Activated B cell treated with CpG ODN at 0.5 μM for 24 hours (primary cell): Measurements from ENCODE around the gene TFEB. TPM values are rescaled to one million over a fixed set of nuclear protein-coding genes. Genes with fewer than 3 reads are reported as not detected.

Experiments used
- ATAC-seq: fragments of 200-7000 bp; cut with Tn5 transposase; one replicate; pipeline ENCODE4 v1.10.0; 2021; ENCODE audit warnings: low read depth, mild to moderate bottlenecking, moderate library complexity
- CTCF ChIA-PET: fragments of 350-600 bp; sonication (Branson Sonifier 250); formaldehyde crosslinking; loops from one replicate; lab custom pipeline; 2021; ENCODE audit warnings: antibody characterized with exemption; lab: Charles Lee
- POLR2A ChIA-PET: fragments of 350-600 bp; sonication (Branson Sonifier 250); formaldehyde crosslinking; loops from one replicate; lab custom pipeline; 2021; ENCODE audit warnings: antibody characterized with exemption; lab: Charles Lee
- DNase-seq: peaks from one replicate; pipeline ENCODE4 v3.0.0; 2022
- H3K27ac Mint-ChIP-seq: one replicate; pipeline ENCODE4 v1.8.0; 2020; ENCODE audit warnings: mixed read lengths
- H3K27me3 Mint-ChIP-seq: one replicate; pipeline ENCODE4 v1.8.0; 2021; ENCODE audit warnings: mixed read lengths
- H3K36me3 Mint-ChIP-seq: one replicate; pipeline ENCODE4 v1.8.0; 2021; ENCODE audit warnings: low read depth, mixed read lengths
- H3K4me1 Mint-ChIP-seq: one replicate; pipeline ENCODE4 v1.8.0; 2021; ENCODE audit warnings: mixed read lengths
- H3K4me3 Mint-ChIP-seq: one replicate; pipeline ENCODE4 v1.8.0; 2020; ENCODE audit warnings: mild to moderate bottlenecking, mixed read lengths
- H3K9me3 Mint-ChIP-seq: one replicate; pipeline ENCODE4 v1.8.0; 2020; ENCODE audit warnings: mixed read lengths
- CTCF ChIP-seq: fragments of 200-600 bp; IDR thresholded peaks from one replicate; pipeline ENCODE4 v1.8.0; 2022; ENCODE audit warnings: antibody characterized with exemption, mild to moderate bottlenecking
- intact Hi-C: fragments of 100-400 bp; cut with micrococcal nuclease; formaldehyde crosslinking; loops from one replicate; pipeline ENCODE4 v1.15.1; 2024
- total RNA-seq: library from RNA; stranded (reverse); gene quantifications from 2 replicates; pipeline ENCODE4 v1.2.3, GENCODE V29; 2022

The TFEB gene
- total RNA-seq, 1 donor from 2014 or later: 203 TPM

GRCh38 chr6:41733707-41734665 is 1.4 kb downstream of the TFEB start:
- H3K27ac Mint-ChIP-seq: peak overlapping the region; percentile 89
- peaks cover 46% of the 10 kb centered on the region for H3K4me1 Mint-ChIP-seq
- intact Hi-C loops: loop anchor here (1.0 to 5.0 kb wide), 10 partner anchors 11 to 828 kb away; partner anchors contain the start of genes FOXP4, TAF8, TOMM6 and UBR2
- CTCF ChIA-PET: interaction anchor here (0.6 to 4.7 kb wide), 16 partner anchors 11 to 315 kb away, joined by 3 to 196 read pairs (median 6); no protein-coding TSS in a partner anchor
- no peak for TF ChIP-seq CTCF
- H3K9me3 Mint-ChIP-seq: no peaks in the 10 kb centered on the region
- ATAC-seq: peak; percentile 67
- H3K36me3 Mint-ChIP-seq: peaks cover 24% of the 10 kb centered on the region
- DNase-seq: peak; percentile 86
- peak overlapping the region; percentile 88 for H3K4me3 Mint-ChIP-seq
- no peaks in the 10 kb centered on the region for H3K27me3 Mint-ChIP-seq
- POLR2A ChIA-PET: interaction anchor here (0.6 to 11.9 kb wide), 36 partner anchors 9 to 1972 kb away, joined by 3 to 1669 read pairs (median 5); partner anchors contain the start of genes ABCC10, FOXP4, NFYA and TAF8

GRCh38 chr6:41733360-41733706 is 2.1 kb downstream of the TFEB start:
- intact Hi-C loops: loop anchor here (1.0 to 5.0 kb wide), 5 partner anchors 10 to 829 kb away; partner anchors contain the start of genes FOXP4 and UBR2
- DNase-seq (no peak), ATAC-seq (peak; percentile 0)
- no peak for TF ChIP-seq CTCF
- POLR2A ChIA-PET: interaction anchor here (0.6 to 11.9 kb wide), 20 partner anchors 10 to 1973 kb away, joined by 3 to 1669 read pairs (median 10); partner anchors contain the start of genes ABCC10, FOXP4, NFYA and TAF8
- Mint-ChIP-seq H3K36me3 (peaks cover 30% of the 10 kb centered on the region), H3K4me3 (peak overlapping the region; percentile 88), H3K4me1 (peaks cover 52% of the 10 kb centered on the region), H3K27ac (peak overlapping the region; percentile 89), H3K9me3 (no peaks in the 10 kb centered on the region), H3K27me3 (no peaks in the 10 kb centered on the region)
- CTCF ChIA-PET: interaction anchor here (0.9 to 4.7 kb wide), 14 partner anchors 10 to 315 kb away, joined by 3 to 196 read pairs (median 6); partner anchors contain the start of gene TOMM6

- ChIA-PET CTCF (interaction anchor here (1.0 to 4.7 kb wide), 10 partner anchors 10 to 316 kb away, joined by 3 to 196 read pairs (median 14); partner anchors contain the start of gene TOMM6), POLR2A (interaction anchor here (0.6 to 11.9 kb wide), 16 partner anchors 21 to 1862 kb away, joined by 3 to 1669 read pairs (median 12); partner anchors contain the start of genes ABCC10, FOXP4, NFYA and TAF8)
- ATAC-seq (peak; percentile 37), DNase-seq (peak; percentile 63)
- peaks cover 58% of the 10 kb centered on the region for H3K4me1 Mint-ChIP-seq
- no peaks in the 10 kb centered on the region for H3K9me3 Mint-ChIP-seq
- peaks cover 30% of the 10 kb centered on the region for H3K36me3 Mint-ChIP-seq
- peak overlapping the region; percentile 88 for H3K4me3 Mint-ChIP-seq
- intact Hi-C loops: loop anchor here (1.0 to 5.0 kb wide), 5 partner anchors 9 to 830 kb away; partner anchors contain the start of genes FOXP4 and UBR2
- TF ChIP-seq CTCF: no peak
- peak overlapping the region; percentile 89 for H3K27ac Mint-ChIP-seq
- H3K27me3 Mint-ChIP-seq: no peaks in the 10 kb centered on the region
Measured at GRCh38 chr6:41732591-41733359, 2.6 kb downstream of the TFEB start.

GRCh38 chr6:41732149-41732548 is 3.3 kb downstream of the TFEB start:
- H3K27me3 Mint-ChIP-seq: no peaks in the 10 kb centered on the region
- H3K36me3 Mint-ChIP-seq: peaks cover 30% of the 10 kb centered on the region
- CTCF ChIA-PET: interaction anchor here (1.0 to 4.7 kb wide), 6 partner anchors 9 to 55 kb away, joined by 3 to 196 read pairs (median 24); partner anchors contain the start of gene TOMM6
- peak overlapping the region; percentile 88 for H3K4me3 Mint-ChIP-seq
- ATAC-seq (no peak), DNase-seq (no peak)
- peaks cover 64% of the 10 kb centered on the region for H3K4me1 Mint-ChIP-seq
- H3K9me3 Mint-ChIP-seq: no peaks in the 10 kb centered on the region
- POLR2A ChIA-PET: interaction anchor here (0.6 to 11.9 kb wide), 5 partner anchors 20 to 528 kb away, joined by 3 to 1669 read pairs (median 58); no protein-coding TSS in a partner anchor
- intact Hi-C loops: loop anchor here (2.0 to 5.0 kb wide), 4 partner anchors 15 to 830 kb away; partner anchors contain the start of genes FOXP4 and UBR2
- peak overlapping the region; percentile 89 for H3K27ac Mint-ChIP-seq
- TF ChIP-seq CTCF: no peak
